K562 (cell line): ENCODE results near the gene RGS9. TPM values are rescaled to one million over a fixed set of nuclear protein-coding genes. Genes with fewer than 3 reads are reported as not detected.

Source experiments
- ATAC-seq: fragments of 200-7000 bp; cut with Tn5 transposase; 3 replicates; pipeline ENCODE4 v1.9.1; 2020; ENCODE audit warnings: moderate library complexity
- BruUV-seq: library from RNA; stranded (reverse); fragments of 400-500 nt; replicated peaks from 2 replicates; lab custom pipeline; 2021; lab: Mats Ljungman, UMichigan
- CTCF ChIA-PET: fragments of 300-600 bp; formaldehyde crosslinking; extraction: SDS; loops from one replicate; lab custom pipeline; 2021; ENCODE audit warnings: low intra/inter-chr PET ratio; lab: Yijun Ruan, JAX
- POLR2A ChIA-PET: fragments of 300-600, 350-650 bp; sonication (Branson Sonifier 250); formaldehyde crosslinking; extraction: SDS; loops from one replicate; lab custom pipeline; 2021; ENCODE audit warnings: antibody characterized with exemption, inconsistent platforms; lab: Yijun Ruan, JAX
- DNase-seq, 4 experiments: peaks; one replicate each; pipeline versions ENCODE4 v3.0.0 to v3.0.0-alpha.2; 2011 to 2018; ENCODE audit warnings: low spot score in 3 of 4, mixed read lengths in 3 of 4; ENCODE audit errors: extremely low read depth in 1 of 4
- FAIRE-seq: peaks from 2 replicates; lab custom pipeline; 2011; peaks lifted over from hg19 to GRCh38; lab: Jason Lieb, UNC
- H2AFZ ChIP-seq: 2 replicates; pipeline ENCODE4 v1.6.0; 2011; ENCODE audit warnings: low read depth, low read length, control low read depth, inconsistent platforms
- H3K27ac ChIP-seq: fragments of 200-600 bp; 3 replicates; pipeline ENCODE4 v1.8.0; 2011; ENCODE audit warnings: low read depth, mild to moderate bottlenecking, control low read depth, inconsistent platforms, low read length, moderate library complexity, mixed read lengths; ENCODE audit errors: extremely low read depth
- H3K27me3 ChIP-seq, 2 experiments: fragments of 300-600 bp in 1 of 2; 2 replicates in 1 of 2; 3 replicates in 1 of 2; pipeline versions ENCODE4 v1.6.0 to v1.8.0; 2011; ENCODE audit warnings: inconsistent platforms in 2 of 2, low read length in 2 of 2, mild to moderate bottlenecking in 1 of 2, mixed read lengths in 1 of 2, moderate library complexity in 1 of 2; ENCODE audit not compliant: control insufficient read depth in 2 of 2, insufficient read depth in 2 of 2
- H3K36me3 ChIP-seq: fragments of 300-600 bp; 3 replicates; pipeline ENCODE4 v1.8.0; 2011; ENCODE audit warnings: mild to moderate bottlenecking, low read length, inconsistent platforms; ENCODE audit not compliant: control insufficient read depth, insufficient read depth
- H3K4me1 ChIP-seq, 2 experiments: fragments of 200-600 bp in 1 of 2; replicated peaks in 1 of 2; 2 replicates in 1 of 2; 3 replicates in 1 of 2; pipeline versions ENCODE4 v1.5.1 to v1.8.0; 2011; ENCODE audit warnings: inconsistent platforms in 2 of 2, low read length in 2 of 2, mild to moderate bottlenecking in 1 of 2, mixed read lengths in 1 of 2, moderate library complexity in 1 of 2; ENCODE audit not compliant: control insufficient read depth in 2 of 2, insufficient read depth in 2 of 2
- H3K4me2 ChIP-seq: 2 replicates; pipeline ENCODE4 v1.6.1; 2011; ENCODE audit warnings: low read length, control low read depth, inconsistent platforms, mixed read lengths; ENCODE audit not compliant: insufficient read depth
- H3K4me3 ChIP-seq: fragments of 200-600 bp; sonication (generic), shearing (Covaris generic); 2 replicates; pipeline ENCODE4 v1.5.1; 2016; ENCODE audit warnings: control low read depth, inconsistent platforms
- H3K79me2 ChIP-seq: fragments of 200-600 bp; 3 replicates; pipeline ENCODE4 v1.8.0; 2011; ENCODE audit warnings: low read length, inconsistent platforms; ENCODE audit not compliant: control insufficient read depth, insufficient read depth
- H3K9ac ChIP-seq, 2 experiments: 2 replicates each; pipeline versions ENCODE4 v1.6.0 to v1.6.1; 2011; ENCODE audit warnings: low read depth in 2 of 2, low read length in 2 of 2, control low read depth in 1 of 2, inconsistent platforms in 1 of 2, mild to moderate bottlenecking in 1 of 2, mixed read lengths in 1 of 2; ENCODE audit not compliant: insufficient read depth in 1 of 2
- H3K9me1 ChIP-seq: one replicate; pipeline ENCODE4 v1.6.0; 2011; ENCODE audit warnings: inconsistent platforms, mild to moderate bottlenecking, low read length, moderate library complexity; ENCODE audit not compliant: control insufficient read depth, insufficient read depth
- H3K9me3 ChIP-seq: replicated peaks from 2 replicates; pipeline ENCODE4 v1.5.1; 2011; ENCODE audit warnings: low read depth, low read length, inconsistent platforms; ENCODE audit not compliant: control insufficient read depth, insufficient read depth
- H4K20me1 ChIP-seq: replicated peaks from 2 replicates; pipeline ENCODE4 v1.6.1; 2011; ENCODE audit warnings: low read length, inconsistent platforms, mixed read lengths; ENCODE audit not compliant: control insufficient read depth, insufficient read depth
- CSDE1 ChIP-seq, 2 experiments: fragments of 450-650 bp; IDR thresholded peaks; 2 replicates each; pipeline ENCODE4 v1.6.1; 2016; ENCODE audit warnings: mild to moderate bottlenecking in 1 of 2
- ETV1 ChIP-seq: fragments of 450-650 bp; conservative IDR thresholded peaks from 2 replicates; pipeline ENCODE4 v1.6.1; 2016; ENCODE audit warnings: missing genetic modification characterization, control low read depth, low read depth, missing compliant biosample characterization
- GATAD2A ChIP-seq: fragments of 450-650 bp; IDR thresholded peaks from 2 replicates; pipeline ENCODE4 v1.6.1; 2017
- NFYB ChIP-seq: IDR thresholded peaks from 2 replicates; pipeline ENCODE4 v1.6.1; 2011; ENCODE audit warnings: mild to moderate bottlenecking, moderate library complexity; ENCODE audit not compliant: insufficient read length; ENCODE audit errors: extremely low read depth
- POU5F1 ChIP-seq: fragments of 150-350 bp; IDR thresholded peaks from 2 replicates; pipeline ENCODE4 v1.6.1; 2014; ENCODE audit warnings: borderline replicate concordance, low read length, low read depth, mild to moderate bottlenecking; ENCODE audit not compliant: partially characterized antibody
- PPARD ChIP-seq: fragments of 250-450 bp; sonication (Bioruptor Pico); IDR thresholded peaks from 2 replicates; pipeline ENCODE4 v1.8.0; 2022; ENCODE audit warnings: inconsistent platforms, mild to moderate bottlenecking, moderate library complexity
- RBM34 ChIP-seq: fragments of 200-400 bp; formaldehyde crosslinking; IDR thresholded peaks from 2 replicates; pipeline ENCODE4 v1.6.1; 2018; ENCODE audit warnings: low read length, borderline replicate concordance; ENCODE audit not compliant: insufficient read depth
- TCF7 ChIP-seq: sonication (generic); IDR thresholded peaks from 2 replicates; pipeline ENCODE4 v1.6.1; 2016; ENCODE audit warnings: antibody characterized with exemption, borderline replicate concordance
- TGIF2 ChIP-seq: sonication (generic); formaldehyde crosslinking; IDR thresholded peaks from 2 replicates; pipeline ENCODE4 v1.8.1; 2022; ENCODE audit warnings: mild to moderate bottlenecking, missing genetic modification reagents, moderate library complexity
- U2AF2 ChIP-seq: fragments of 200-400 bp; formaldehyde crosslinking; optimal IDR thresholded peaks from 2 replicates; pipeline ENCODE3; 2017; ENCODE audit warnings: low read depth, mild to moderate bottlenecking, low read length
- ZBTB8A ChIP-seq: fragments of 450-650 bp; IDR thresholded peaks from 2 replicates; pipeline ENCODE4 v1.6.1; 2018; ENCODE audit warnings: mild to moderate bottlenecking, moderate library complexity; ENCODE audit not compliant: partially characterized antibody
- ZNF41 ChIP-seq: fragments of 250-450 bp; sonication (Bioruptor Pico); conservative IDR thresholded peaks from 2 replicates; pipeline ENCODE4 v1.4.0; 2020; ENCODE audit warnings: mild to moderate bottlenecking
- ZNF584 ChIP-seq: fragments of 200-800 bp; sonication (Bioruptor generic); IDR thresholded peaks from 2 replicates; pipeline ENCODE4 v1.6.1; 2016; ENCODE audit warnings: low read depth, mild to moderate bottlenecking, missing genetic modification characterization, missing compliant biosample characterization
- ZNF668 ChIP-seq: fragments of 250-450 bp; sonication (Bioruptor Pico); IDR thresholded peaks from 2 replicates; pipeline ENCODE4 v1.8.0; 2022; ENCODE audit warnings: mild to moderate bottlenecking, inconsistent platforms
- ZNF695 ChIP-seq: fragments of 450-650 bp; formaldehyde crosslinking; IDR thresholded peaks from 2 replicates; pipeline ENCODE4 v1.4.0; 2020; ENCODE audit warnings: mild to moderate bottlenecking, moderate library complexity
- ZNF77 ChIP-seq: fragments of 250-450 bp; sonication (Bioruptor Pico); IDR thresholded peaks from 2 replicates; pipeline ENCODE4 v1.5.0; 2020
- WGBS: fragments of 100-300 bp; shearing (Covaris generic); methylation state at CpG from one replicate; pipeline ENCODE4 v1.1.6; 2016; ENCODE audit warnings: low coverage, mixed read lengths; ENCODE audit not compliant: insufficient coverage; ENCODE audit errors: missing lambda C conversion rate; 5-methylcytosine and 5-hydroxymethylcytosine counted together
- in situ Hi-C: fragments of 300-500 bp; cut with MboI; formaldehyde crosslinking; loops from 4 replicates; pipeline ENCODE4 v1.15.0; 2018; ENCODE audit warnings: inconsistent platforms, mixed read lengths
- intact Hi-C: fragments of 100-400 bp; cut with micrococcal nuclease; formaldehyde crosslinking; loops from 2 replicates; pipeline ENCODE4 v1.14.2; 2022
- polyA plus RNA-seq, 8 experiments: library from polyadenylated mRNA; depleted of rRNA in 4 of 8; stranded (reverse) in 5 of 8; unstranded in 3 of 8; fragments of >200 nt; fragmentation: Nextera tagmentation in 2 of 8; fragmentation: Illumina TruSeq in 1 of 8; extraction: Ambion mirVana in 2 of 8; extraction: Trizol in 1 of 8; gene quantifications; 2 replicates each; pipeline versions ENCODE4 v1.2.1 to v1.2.3, GENCODE V29; 2011 to 2014; ENCODE audit warnings: inconsistent platforms in 1 of 8, missing spikeins in 1 of 8
- total RNA-seq, 7 experiments: library from RNA; depleted of rRNA in 6 of 7; stranded (reverse); fragments of >200 nt in 6 of 7; fragmentation: Illumina TruSeq in 2 of 7; extraction: Trizol in 2 of 7; gene quantifications; 2 replicates each; pipeline versions ENCODE4 v1.2.1 to v1.2.3, GENCODE V29; 2011 to 2021; ENCODE audit warnings: low replicate concordance in 1 of 7
- TF ChIP-seq, protein P1 (sequence below): sonication (generic); formaldehyde crosslinking; IDR thresholded peaks from 2 replicates; pipeline ENCODE4 v1.8.1; 2023; ENCODE audit warnings: mild to moderate bottlenecking, missing genetic modification reagents
- TF ChIP-seq, protein P2 (sequence below): fragments of 200-400 bp; formaldehyde crosslinking; IDR thresholded peaks from 2 replicates; pipeline ENCODE4 v1.6.1; 2017; ENCODE audit warnings: mild to moderate bottlenecking, low read depth, low read length, moderate library complexity

RGS9 gene
- total and polyA plus RNA-seq, 9 of the 15 experiments (the other 6 are each of a cell fraction or from before 2014, with no cell fraction given): 0.18 to 1.4 (median 0.55) TPM

DNA sequence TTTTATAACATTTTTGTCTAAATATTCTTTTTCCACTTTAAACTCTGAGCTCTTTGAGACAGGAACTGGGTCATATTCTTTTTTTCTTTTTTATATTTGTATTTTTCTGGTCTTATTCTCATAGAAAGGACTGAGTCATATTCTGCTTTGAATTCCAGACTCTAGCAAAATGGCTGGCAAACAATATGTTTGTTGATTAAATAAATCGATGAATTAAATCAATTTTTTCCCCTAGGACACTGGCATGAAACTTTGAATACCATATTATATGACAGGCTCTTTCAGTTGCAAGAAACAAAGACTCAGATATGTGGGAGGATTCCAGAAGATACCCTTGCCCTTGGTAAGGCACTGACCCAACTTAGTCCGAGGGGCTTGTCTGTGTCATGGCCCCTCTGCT, 3.1 kb upstream of the RGS9 start:
- DNase-seq: no peak
- FAIRE-seq: no peak
- H3K4me2 ChIP-seq: no peak overlapping the region
- in situ Hi-C loops: no loop called here
- H3K79me2 ChIP-seq: no peaks in the 10 kb centered on the region
- CTCF ChIA-PET: no interaction called here
- POLR2A ChIA-PET: interaction anchor here (0.6 kb wide), 1 partner anchor 90 kb away, joined by 3 read pairs; no protein-coding TSS in a partner anchor
- H3K4me3 ChIP-seq: no peak overlapping the region
- no TSS peak for BruUV-seq
- H3K9ac ChIP-seq: no peak overlapping the region
- peaks cover 16 to 22% of the 10 kb centered on the region in 2 experiments; a peak in 4 of 5 replicates for H3K4me1 ChIP-seq
- TF ChIP-seq ETV1 (tag) (no peak), ZNF668 (CRISPR knock-in tag) (no peak), TCF7 (no peak), ZBTB8A (no peak), ZNF77 (no peak), ZNF695 (CRISPR knock-in tag) (no peak), ZNF584 (CRISPR knock-in tag) (no peak), RBM34 (no peak), ZNF41 (CRISPR knock-in tag) (no peak), PPARD (no peak), TGIF2 (CRISPR knock-in tag) (no peak), POU5F1 (no peak), GATAD2A (no peak), CSDE1 (IDR thresholded peaks at IDR 0.05) (no peak), U2AF2 (no peak), NFYB (no peak)
- TF ChIP-seq, protein P1, sequence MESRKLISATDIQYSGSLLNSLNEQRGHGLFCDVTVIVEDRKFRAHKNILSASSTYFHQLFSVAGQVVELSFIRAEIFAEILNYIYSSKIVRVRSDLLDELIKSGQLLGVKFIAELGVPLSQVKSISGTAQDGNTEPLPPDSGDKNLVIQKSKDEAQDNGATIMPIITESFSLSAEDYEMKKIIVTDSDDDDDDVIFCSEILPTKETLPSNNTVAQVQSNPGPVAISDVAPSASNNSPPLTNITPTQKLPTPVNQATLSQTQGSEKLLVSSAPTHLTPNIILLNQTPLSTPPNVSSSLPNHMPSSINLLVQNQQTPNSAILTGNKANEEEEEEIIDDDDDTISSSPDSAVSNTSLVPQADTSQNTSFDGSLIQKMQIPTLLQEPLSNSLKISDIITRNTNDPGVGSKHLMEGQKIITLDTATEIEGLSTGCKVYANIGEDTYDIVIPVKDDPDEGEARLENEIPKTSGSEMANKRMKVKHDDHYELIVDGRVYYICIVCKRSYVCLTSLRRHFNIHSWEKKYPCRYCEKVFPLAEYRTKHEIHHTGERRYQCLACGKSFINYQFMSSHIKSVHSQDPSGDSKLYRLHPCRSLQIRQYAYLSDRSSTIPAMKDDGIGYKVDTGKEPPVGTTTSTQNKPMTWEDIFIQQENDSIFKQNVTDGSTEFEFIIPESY (CRISPR knock-in tag): no peak
- TF ChIP-seq, protein P2, sequence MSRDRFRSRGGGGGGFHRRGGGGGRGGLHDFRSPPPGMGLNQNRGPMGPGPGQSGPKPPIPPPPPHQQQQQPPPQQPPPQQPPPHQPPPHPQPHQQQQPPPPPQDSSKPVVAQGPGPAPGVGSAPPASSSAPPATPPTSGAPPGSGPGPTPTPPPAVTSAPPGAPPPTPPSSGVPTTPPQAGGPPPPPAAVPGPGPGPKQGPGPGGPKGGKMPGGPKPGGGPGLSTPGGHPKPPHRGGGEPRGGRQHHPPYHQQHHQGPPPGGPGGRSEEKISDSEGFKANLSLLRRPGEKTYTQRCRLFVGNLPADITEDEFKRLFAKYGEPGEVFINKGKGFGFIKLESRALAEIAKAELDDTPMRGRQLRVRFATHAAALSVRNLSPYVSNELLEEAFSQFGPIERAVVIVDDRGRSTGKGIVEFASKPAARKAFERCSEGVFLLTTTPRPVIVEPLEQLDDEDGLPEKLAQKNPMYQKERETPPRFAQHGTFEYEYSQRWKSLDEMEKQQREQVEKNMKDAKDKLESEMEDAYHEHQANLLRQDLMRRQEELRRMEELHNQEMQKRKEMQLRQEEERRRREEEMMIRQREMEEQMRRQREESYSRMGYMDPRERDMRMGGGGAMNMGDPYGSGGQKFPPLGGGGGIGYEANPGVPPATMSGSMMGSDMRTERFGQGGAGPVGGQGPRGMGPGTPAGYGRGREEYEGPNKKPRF: no peak
- 35% methylated on average over 2 of the region's 2 CpGs for WGBS
- no peaks in the 10 kb centered on the region for H3K36me3 ChIP-seq
- no peak for ATAC-seq
- no peak overlapping the region for H3K27ac ChIP-seq
- intact Hi-C loops: no loop called here
- H3K27me3 ChIP-seq: peaks cover 5 to 12% of the 10 kb centered on the region in 2 experiments; a peak in 3 of 5 replicates
- H3K9me1 ChIP-seq: no peaks in the 10 kb centered on the region
- H4K20me1 ChIP-seq: no peaks in the 10 kb centered on the region
- H3K9me3 ChIP-seq: no peaks in the 10 kb centered on the region
- H2AFZ ChIP-seq: no peak overlapping the region
